Esophagus squamous epithelium (tissue), 4 donors: ENCODE measurements around the gene EIF4EBP2.

ENCODE experiments used
- CTCF ChIP-seq, 6 experiments: fragments of 450-650 bp in 4 of 6; fragments of 200-600 bp in 2 of 6; sonication (generic) in 2 of 6; IDR thresholded peaks; one replicate each; pipeline ENCODE4 v1.5.1; 2016 to 2019; ENCODE audit warnings: antibody characterized with exemption in 6 of 6, mild to moderate bottlenecking in 4 of 6, moderate library complexity in 4 of 6
- POLR2A ChIP-seq, 4 donors: fragments of 450-650 bp; IDR thresholded peaks; one replicate each; pipeline ENCODE4 v1.6.1; 2017; ENCODE audit warnings: antibody characterized with exemption in 4 of 4, mild to moderate bottlenecking in 4 of 4, moderate library complexity in 3 of 4

- TF ChIP-seq CTCF (IDR thresholded peaks at IDR 0.05) (no peak), POLR2A (IDR thresholded peaks at IDR 0.05) (no peak)
Measured at GRCh38 chr10:70466951-70467350, 63.0 kb downstream of the EIF4EBP2 start.
